NCI-H146 treated with DMSO at 0.1 percent for 48 hours (cell line): ENCODE results near the gene LDLRAP1.
"Not testable (repeated sequence)": the region's sequence is repeated elsewhere in the genome, so short reads cannot be mapped to it uniquely, and the experiment has no call there.

Source experiments
- DNase-seq: peaks from one replicate; lab custom pipeline; 2025; ENCODE audit not compliant: unreplicated experiment; lab: John Stamatoyannopoulos, UW

LDLRAP1 gene, protein sequence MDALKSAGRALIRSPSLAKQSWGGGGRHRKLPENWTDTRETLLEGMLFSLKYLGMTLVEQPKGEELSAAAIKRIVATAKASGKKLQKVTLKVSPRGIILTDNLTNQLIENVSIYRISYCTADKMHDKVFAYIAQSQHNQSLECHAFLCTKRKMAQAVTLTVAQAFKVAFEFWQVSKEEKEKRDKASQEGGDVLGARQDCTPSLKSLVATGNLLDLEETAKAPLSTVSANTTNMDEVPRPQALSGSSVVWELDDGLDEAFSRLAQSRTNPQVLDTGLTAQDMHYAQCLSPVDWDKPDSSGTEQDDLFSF

DNA sequence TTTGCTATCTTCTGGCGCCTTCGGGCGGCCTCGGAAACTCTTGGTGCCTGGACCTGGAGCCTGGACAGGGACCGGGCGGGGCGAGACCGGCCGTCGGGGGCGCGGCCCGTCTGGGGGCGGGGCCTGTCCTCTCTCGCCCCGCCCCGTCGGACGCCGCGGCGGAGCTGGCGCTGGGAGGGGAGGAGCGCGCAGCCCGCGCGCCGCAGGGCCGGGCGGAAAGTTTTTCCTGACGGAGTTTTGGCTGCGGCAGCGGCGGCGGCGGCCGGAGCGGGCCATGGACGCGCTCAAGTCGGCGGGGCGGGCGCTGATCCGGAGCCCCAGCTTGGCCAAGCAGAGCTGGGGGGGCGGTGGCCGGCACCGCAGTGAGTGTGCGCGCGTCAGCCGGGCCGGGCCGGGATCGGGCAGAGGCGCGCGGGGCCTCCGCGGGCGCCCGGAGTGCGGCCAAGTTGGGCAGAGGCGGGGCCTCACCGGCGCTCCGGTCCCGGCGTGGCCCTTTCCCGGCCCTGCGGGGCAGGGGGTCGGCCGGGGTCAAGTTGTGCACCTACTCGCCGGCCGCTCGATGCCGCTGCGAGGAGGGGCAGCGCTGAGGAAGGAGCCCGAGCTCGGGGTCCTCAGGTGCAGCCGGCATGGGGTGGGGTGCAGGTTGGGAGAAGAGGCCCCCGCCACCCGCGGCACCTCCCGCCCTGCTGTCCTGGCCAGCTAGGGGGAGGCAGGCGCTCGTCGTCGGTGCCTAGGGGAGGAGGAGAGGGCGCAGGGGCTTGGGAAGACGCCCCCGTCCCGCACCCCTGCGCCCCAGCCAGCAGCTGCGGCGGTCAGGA lies at the start of gene LDLRAP1:
Gene LDLRAP1, plus strand, starts transcription at position 182 of the 818 bp plus-strand sequence. Its CDS starts 93 bp downstream, at position 275.
- no peak for DNase-seq

GRCh38 chr1:25494952-25495351 lies 48.5 kb upstream of the LDLRAP1 start:
- DNase-seq: no peak

DNA sequence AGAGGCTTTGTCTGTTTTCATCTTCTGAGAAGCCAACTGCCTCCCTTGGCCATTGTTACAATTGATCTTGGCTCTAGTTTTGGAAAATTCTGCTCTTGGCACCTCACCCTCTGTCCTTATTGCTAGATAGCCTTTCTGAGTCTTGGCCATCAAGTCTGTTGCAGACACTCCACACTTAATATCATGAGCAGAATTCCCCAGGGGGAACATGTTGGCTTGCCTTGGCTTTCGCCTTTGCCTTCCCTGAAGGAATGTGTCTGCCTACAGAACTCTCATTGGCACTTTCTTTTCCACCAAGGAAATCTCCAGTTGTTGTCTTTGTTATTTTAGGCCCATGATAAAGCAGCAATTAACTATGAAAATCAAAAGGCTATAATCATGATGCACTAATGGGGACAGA lies 42.7 kb upstream of the LDLRAP1 start:
- DNase-seq: no peak

- DNase-seq: no peak
Measured at GRCh38 chr1:25501235-25502058, 42.0 kb upstream of the LDLRAP1 start.

- no peak for DNase-seq
Measured at GRCh38 chr1:25502957-25503356, 40.4 kb upstream of the LDLRAP1 start.

DNA sequence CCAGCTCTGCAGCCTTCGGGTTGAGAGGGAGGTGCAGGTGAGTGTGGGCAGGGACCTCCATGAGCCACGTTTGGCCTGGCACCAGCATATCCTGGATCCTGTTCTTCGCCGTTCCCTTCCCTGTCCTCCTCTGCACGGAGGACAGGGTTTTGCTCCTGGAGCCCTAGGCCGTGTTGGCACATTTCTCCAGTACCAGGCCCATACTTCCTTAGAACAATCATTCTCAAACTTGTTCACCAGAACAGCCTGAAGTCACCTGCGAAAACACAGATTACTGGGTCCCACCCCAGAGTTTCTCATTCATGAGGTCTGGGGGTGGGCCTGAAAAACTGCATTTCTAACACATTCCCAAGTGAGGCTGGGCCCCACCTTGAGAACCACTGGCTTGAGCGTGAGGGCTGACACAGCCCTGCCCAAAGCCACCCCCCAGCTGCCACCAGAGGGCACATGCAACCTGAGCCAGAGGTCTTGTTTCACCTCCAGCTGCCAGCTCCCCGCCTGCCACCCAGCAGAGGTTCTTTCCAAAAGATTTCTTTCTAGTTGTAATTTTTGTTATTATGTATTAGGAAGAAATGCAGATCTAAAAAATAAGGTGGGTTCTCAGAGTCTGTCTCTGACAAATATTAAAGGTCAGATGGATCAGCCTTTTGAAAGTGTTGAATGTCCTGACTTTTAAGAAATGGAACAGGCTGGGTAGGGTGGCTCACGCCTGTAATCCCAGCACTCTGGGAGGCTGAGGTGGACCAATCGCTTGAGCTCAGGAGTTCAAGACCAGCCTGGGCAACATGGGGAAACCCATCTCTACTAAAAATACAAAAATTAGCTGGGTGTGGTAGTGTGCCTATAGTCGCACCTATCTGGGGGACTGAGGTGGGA lies 39.6 kb upstream of the LDLRAP1 start:
- no peak for DNase-seq

DNA sequence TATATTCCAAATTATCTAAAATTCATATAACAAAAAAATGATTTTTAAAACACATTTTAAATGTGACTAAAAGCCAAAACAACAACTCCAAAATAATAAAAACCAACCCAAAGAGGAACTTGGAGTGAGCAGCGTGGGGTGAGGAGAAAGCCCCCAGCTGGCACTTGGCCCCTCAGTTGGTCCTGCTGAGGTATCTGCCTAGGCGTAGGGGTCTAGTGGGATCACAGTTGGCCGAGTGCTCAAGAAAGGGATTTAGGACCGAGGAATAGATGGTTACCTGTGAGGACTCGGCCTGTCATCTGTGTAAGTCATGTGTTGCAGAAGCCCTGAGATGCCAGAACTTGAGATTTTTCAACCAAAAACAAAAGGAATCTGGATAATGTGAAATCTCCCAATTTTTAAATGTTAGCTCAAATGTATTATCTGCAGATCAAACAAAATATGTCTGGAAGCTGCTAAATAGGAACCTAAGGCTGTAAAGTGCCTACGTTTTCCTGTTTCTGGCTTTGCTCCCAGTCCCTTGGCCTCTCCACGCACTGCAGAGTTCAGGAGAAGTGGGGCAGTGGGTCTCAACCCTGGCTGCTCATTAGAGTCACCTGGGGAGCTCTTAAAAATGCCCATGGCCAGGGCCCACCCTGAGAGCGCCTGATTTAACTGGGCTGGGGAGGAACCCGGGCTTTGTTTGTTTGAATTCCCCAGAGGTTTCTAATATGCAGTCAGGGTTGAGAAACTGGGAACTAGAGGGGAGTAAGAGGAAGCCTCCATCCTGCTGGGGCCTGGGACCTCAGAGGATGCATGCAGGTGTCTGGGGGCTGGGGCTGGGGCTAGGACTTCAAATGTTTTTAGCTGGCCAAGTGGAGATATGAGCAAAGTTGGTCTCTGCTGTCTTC lies 38.5 kb upstream of the LDLRAP1 start:
- DNase-seq: no peak

DNA sequence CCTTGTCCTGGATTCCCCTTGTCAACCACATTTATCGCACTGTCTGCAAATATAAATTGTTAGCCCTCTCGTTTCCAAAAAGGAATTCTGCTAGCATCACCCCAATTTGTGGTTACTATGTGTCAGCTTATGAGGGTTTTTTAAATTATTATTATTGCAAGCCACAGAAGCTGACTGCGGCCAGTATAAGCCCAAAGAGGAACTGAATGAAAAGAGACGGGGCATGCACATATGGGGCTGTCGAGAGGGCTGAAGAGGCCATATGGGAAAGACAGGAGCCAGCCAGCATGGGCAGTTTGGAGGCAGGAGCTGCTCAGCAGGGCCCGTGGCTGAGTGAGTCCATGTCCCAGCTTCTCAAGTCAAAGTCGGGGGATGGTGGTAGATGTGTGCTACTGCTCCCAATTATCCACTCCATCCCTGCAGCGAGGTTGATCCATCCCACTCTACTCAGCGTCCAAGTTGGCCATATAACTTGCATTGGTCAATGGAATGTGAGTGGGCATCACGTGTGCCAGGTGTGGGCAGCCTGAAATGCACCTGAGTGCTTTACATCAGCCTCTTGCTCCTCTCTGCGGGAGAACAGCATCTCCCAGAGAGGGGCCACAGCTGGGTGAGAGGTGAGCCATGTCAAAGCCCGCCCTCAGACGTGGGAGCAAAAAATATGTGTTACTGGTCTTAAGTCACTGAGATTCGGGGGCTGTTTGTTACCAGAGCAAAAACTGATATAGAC lies 37.6 kb upstream of the LDLRAP1 start:
- no peak for DNase-seq

DNA sequence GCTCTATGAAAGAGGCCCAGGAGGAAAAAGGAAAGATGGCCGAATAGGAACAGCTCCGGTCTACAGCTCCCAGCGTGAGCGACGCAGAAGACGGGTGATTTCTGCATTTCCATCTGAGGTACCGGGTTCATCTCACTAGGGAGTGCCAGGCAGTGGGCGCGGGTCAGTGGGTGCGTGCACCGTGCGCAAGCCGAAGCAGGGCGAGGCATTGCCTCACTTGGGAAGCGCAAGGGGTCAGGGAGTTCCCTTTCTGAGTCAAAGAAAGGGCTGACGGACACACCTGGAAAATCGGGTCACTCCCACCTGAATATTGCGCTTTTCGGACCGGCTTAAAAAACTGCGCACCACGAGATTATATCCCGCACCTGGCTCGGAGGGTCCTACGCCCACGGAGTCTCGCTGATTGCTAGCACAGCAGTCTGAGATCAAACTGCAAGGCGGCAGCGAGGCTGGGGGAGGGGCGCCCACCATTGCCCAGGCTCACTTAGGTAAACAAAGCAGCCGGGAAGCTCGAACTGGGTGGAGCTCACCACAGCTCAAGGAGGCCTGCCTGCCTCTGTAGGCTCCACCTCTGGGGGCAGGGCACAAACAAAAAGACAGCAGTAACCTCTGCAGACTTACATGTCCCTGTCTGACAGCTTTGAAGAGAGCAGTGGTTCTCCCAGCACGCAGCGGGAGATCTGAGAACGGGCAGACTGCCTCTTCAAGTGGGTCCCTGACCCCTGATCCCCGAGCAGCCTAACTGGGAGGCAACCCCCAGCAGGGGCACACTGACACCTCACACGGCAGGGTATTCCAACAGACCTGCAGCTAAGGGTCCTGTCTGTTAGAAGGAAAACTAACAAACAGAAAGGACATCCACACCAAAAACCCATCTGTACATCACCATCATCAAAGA lies 36.6 kb upstream of the LDLRAP1 start:
- not testable (repeated sequence) for DNase-seq

GRCh38 chr1:25513666-25514065 lies 29.7 kb upstream of the LDLRAP1 start:
- no peak for DNase-seq

- DNase-seq: no peak
Measured at GRCh38 chr1:25515033-25515432, 28.4 kb upstream of the LDLRAP1 start.

GRCh38 chr1:25516686-25517085 lies 26.7 kb upstream of the LDLRAP1 start:
- no peak for DNase-seq

- no peak for DNase-seq
Measured at GRCh38 chr1:25517476-25518394, 25.7 kb upstream of the LDLRAP1 start.

DNA sequence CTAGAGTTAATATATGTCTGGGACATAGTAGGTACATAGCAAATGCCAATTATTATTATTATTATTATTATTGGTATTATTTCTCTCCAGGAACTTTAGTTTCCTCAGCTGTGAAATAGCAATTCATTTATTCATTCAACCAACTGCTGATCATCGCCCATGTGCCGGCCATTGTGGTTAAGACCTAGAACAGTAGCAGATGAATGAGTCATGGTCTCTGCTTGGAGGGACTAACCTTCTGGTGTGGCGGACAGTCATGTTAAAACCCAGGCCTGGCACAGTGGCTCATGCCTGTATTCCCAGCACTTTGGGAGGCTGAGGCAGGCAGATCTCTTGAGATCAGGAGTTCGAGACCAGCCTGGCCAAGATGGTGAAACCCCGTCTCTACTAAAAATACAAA lies 23.8 kb upstream of the LDLRAP1 start:
- DNase-seq: no peak

- no peak for DNase-seq
Measured at GRCh38 chr1:25520446-25521061, 22.9 kb upstream of the LDLRAP1 start.

GRCh38 chr1:25522031-25522655 lies 21.3 kb upstream of the LDLRAP1 start:
- DNase-seq: no peak
